Globus pallidus (tissue), 1 donor: ENCODE data around the gene UBR2.
"Not testable (repeated sequence)": the region's sequence is repeated elsewhere in the genome, so short reads cannot be mapped to it uniquely, and the experiment has no call there.

ENCODE experiments used
- DNase-seq: peaks from one replicate; pipeline ENCODE4 v3.0.0-alpha.2; 2015; ENCODE audit warnings: low spot score

Gene UBR2

DNA sequence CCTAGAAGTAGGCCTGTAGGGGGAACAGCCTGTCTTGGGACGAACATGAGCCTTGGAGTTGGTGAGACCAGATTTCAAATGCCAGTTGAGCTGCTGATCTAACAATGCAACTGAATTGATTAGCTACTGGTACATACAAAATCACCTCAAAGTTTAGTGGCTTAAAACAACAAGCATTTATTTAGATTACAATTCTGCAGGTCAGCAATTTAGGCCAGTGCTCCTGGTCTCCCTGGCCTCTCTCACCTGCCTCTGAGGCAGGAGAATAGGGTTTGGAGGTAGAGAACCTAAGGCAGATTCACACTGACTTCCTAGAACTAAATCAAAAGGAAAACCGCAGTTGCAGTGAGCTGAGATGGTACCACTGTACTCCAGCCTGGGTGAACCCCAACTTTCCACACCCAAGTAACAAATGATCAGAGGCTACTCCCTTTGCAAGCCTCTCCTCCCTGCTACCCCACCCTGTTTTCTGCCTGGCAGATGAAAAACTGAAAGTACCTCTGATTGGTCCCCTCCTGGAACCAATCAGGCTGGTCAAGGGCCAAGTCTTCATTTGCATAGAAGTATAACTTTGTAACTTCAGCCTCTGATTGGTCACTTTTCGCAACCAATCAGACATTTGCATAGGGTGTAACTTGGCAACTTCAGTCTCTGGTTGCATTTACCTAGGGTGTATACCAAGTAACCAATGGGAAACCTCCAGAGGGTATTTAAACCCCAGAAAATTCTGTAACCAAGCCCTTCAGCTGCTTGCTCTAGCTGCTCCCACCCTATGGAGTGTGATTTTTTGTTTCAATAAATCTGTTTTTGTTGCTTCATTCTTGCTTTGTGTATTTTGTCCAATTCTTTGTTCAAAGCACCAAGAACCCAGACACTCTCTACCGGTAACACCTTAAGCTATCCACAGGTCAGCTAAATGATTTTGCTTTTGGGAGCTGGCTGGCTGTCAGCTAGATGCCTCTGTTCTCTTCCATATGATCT lies 8.1 kb upstream of the UBR2 start:
- no peak for DNase-seq

DNA sequence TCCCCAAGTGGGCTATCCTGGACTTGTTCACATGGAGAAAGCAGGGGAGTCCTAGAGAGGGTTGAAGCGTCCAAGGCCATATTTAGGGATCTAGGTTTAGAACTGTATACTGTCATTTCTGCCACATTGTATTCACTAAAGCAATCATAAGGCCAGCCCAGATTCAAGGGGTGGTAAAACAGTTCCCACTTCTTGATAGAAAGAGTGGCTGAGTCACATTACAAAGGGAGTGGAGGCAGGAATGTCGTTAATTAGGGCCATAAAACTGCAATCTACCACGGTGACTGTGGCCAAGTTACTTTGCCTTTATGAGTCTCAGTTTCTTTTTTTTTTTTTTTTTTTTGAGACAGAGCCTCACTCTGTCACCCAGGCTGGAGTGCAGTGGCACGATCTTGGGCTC lies 7.4 kb upstream of the UBR2 start:
- no peak for DNase-seq

DNA sequence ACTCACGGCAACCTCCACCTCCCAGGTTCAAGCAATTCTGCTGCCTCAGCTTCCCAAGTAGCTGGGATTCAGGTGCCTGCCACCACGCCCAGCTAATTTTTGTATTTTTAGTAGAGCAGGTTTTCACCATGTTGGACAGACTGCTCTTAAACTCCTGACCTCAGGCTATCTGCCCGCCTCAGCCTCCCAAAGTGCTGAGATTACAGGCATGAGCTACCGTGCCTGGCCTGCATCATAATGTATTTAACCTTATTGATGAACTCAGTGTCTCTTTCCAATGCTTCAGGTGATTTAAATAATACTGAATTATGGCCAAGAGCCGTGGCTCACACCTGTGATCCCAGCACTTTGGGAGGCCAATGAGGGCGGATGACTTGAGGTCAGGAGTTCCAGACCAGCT lies 4.6 kb upstream of the UBR2 start:
- DNase-seq, result not testable (repeated sequence)

DNA sequence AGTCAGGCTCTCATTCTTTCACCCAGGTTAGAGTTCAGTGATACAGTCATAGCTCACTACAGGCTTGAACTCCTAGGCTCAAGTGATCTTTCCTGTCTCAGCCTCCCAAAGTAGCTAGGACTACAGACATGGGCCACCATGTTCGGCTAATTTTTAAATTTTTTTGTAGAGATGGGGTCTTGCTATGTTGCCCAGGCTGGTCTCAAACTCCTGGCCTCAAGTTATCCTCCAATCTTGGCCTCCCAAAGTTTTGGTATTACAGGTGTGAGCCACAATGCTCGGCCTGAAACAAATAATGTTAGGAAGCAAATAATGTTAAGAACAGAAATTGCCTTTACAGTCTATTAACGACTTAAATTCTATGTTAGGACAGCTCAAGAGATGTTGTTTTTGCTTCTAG lies 1.8 kb upstream of the UBR2 start:
- DNase-seq, result no peak

DNA sequence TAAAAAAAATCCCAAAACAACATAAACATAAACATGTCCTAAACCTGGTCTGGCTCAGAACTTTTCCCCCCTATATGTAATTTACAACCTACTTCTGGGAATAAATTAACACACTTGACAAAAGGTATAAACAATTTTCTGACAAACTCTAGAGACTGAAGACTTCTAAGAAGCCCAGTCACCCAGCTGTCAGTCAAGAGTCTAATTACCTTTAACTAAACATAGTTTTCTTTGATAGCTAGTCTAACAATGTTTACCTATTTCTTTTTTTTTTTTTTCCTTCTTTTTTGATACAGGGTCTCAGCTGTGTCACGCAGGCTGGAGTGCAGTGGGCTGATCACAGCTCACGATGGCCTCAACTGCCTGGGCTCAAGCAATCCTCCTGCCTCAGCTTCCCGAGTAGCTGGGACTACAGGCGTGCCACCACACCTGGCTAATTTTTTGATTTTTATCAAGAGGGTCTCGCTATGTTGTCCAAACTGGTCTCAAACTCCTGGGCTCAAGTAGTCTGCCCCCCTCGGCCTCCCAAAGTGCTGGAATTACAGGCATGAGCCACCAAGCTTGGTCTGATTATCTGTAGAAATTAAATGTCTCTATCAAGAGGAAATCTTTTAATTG lies 932 bp upstream of the UBR2 start:
- no peak for DNase-seq

DNA sequence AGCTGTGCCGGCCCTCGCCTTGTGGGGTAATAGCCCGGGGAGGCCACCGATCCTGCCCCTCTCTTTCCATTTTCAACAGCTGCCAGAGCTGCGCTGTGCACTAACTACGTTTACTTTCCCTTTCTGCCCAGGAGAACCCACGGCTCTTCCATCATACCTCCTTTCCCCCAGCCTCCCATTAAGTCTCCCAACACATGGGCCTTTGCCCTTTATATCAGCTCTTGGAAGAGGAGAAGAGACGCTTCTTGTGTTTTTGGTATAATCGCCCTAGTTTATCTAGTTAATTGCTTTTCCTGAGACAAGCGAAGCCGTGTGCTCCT lies 637 bp downstream of the UBR2 start:
- DNase-seq, result no peak

DNA sequence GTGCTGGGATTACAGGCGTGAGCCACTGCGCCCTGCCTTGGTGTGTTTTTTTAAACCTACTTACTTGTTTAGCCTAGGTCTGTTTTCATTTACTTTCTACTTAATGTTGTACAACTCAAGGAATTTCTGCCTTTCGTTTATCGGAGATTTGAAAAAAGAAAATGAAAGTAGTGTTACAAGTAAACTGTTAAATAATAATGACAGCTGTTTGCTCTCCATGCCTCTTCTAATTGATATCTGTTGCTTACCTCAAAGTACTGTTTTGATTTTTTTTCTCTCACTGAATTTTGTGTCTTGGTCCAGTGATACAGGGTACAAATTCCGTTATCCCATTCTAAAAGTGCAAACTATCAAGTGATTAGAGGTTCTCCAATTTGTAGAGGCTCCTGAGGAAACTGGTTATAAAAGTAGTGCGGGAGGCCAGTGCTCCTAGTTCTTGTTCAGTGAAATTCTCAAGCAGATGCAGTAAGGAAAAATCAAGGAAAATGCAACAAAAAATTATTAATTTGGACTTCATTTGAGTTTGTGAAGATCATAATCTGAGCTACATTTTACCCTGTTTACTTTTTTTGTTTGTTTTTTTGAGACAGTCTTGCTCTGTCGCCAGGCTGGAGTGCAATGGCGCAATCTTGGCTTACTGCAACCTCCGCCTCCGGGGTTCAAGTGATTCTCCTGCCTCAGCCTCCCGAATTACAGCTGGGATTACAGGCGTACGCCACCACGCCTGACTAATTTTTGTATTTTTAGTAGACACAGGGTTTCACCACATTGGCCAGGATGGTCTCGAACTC lies 2.2 kb downstream of the UBR2 start:
- no peak for DNase-seq

DNA sequence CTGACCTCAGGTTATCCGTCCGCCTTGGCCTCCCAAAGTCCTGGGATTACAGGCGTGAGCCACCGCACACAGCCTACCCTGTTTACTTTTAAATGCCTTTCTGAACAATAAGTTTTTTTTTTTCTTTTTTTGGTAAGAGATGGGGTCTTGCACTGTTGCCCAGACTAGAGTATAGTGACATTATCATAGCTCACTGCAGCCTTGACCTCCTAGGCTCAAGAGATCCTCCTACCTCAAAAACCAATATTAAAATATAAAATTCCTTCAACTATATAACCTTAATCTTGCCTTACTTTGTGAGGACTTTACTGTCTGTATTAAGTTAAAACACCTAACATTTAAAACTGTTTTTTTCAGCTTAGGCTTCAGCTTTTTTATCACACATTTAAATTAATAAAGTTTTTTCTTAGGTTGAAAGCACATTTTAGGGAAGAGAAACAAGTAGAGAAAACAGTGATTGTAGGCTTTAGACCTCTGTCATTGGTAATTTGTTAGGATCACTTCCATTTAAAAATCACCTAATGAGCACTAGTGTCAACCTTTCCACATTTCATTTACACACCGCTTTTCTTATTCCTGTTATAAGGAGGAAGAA lies 2.9 kb downstream of the UBR2 start:
- DNase-seq, result no peak

DNA sequence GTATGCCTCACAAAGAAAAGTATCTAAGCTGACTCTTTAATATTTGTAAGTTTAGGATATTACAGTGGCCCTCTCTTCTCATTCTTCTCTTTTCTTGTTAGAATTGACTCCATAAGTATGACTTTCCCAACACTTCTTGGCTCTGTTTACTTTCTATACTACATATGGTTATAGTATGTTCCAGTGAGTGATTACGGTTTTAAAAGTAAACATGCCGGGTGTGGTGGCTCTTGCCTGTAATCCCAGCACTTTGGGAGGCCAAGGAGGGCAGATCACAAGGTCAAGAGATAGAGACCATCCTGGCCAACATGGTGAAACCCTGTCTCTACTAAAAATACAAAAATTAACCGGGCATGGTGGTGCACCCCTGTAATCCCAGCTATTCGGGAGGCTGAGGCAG lies 3.4 kb downstream of the UBR2 start:
- DNase-seq, result not testable (repeated sequence)

DNA sequence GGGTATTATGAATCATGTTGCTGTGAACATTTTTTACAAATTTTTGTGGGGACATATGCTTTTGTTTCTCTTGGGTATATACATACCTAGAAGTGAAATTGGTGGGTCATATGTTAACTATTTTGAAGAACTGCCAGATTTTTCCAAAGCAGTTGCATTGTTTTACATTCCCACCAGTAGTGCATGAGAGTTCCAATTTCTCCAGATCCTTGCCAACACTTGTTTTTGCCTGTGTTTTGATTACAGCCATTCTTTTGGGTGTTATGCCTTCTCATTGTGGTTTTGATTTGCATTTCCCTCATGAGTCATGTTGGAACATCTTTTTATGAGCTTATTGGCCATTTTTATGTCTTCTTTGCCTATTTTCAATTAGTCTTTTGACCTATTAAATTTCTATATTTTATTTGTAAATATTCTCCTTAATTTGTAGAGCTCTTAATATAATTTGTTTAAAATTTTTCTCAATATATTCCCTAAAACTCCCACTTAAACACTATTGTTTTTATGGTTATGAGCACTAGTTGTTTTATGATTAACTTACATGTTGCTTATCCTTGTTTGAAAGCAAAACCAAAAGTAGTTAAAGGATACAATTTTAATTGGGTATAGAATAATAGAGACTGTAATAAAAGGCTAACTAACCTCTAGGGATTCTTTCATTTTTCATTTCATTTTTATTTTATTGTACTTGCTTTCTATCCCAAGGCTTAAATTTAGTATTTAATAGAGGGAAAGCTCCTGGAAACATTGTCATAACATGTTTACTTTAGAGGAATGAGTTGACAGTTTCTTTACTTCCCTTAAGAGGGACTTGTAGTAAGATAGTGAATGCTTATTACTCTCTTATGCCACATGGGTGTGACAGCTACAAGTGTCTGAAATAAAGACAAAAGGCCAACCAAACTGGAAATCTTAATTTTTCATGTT lies 5.5 kb downstream of the UBR2 start:
- DNase-seq, result no peak

DNA sequence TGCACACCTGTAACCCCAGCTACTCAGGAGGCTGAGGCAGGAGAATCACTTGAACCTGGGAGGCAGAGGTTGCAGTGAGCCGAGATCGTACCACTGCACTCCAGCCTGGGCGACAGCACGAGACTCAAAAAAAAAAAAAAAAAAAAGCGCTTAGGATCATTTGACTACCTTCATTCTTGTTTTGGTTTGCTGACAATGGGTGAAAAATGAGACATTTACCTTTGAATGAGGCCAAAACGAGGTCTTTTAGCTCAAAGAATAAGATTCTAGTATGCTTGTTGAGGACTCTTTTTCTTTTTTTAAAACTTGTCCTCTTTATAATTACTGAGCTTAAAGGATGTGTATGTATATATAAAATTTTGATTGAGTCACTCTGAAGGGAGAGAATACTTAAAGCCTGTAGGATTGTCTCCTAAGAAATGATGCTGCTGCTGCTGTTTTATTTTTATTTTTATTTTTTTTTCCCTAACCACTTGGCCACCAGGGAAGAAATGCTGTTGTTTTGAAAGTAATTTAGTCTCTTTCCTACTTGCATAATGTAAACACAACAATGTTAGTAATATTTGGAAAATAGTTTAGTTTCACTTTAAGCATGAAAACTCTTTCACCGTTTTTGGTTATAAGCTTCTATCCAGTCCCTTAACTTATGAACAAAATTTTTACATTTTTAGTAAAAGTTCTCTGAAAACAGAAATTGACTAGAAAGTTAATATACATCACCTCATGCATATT lies 7.9 kb downstream of the UBR2 start:
- DNase-seq, result no peak

DNA sequence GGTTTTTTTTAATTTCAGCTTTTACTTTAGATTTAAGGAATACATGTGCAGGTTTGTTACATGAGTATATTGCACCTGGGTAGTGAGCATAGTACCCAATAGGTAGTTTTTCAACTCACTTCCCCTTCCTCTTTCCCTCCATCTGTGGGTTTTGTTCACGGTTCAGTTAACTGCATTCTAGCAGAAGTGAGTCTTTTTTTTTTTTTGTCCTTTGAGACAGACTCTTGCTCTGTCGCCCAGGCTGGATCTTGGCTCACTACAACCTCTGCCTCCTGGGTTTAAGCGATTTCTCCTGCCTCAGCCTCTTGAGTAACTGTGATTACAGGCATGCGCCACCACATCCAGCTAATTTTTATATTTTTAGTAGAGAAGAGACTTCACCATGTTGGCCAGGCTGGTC lies 8.7 kb downstream of the UBR2 start:
- no peak for DNase-seq

DNA sequence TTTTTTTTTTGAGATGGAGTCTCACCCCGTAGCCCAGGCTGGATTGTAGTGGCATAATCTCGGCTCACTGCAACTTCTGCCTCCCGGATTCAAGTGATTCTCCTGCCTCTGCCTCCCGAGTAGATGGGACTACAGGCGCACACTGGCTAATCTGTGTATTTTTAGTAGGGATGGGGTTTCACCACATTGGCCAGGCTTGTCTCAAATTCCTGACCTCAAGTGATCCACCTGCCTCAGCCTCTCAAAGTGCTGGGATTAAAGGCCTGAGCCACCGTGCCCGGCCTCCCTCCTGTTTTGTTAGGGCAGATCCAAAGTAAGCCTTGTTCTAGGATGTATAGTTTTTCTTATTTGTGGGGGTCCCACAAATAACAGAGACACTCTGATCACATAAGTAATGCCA lies 12.7 kb downstream of the UBR2 start:
- not testable (repeated sequence) for DNase-seq

DNA sequence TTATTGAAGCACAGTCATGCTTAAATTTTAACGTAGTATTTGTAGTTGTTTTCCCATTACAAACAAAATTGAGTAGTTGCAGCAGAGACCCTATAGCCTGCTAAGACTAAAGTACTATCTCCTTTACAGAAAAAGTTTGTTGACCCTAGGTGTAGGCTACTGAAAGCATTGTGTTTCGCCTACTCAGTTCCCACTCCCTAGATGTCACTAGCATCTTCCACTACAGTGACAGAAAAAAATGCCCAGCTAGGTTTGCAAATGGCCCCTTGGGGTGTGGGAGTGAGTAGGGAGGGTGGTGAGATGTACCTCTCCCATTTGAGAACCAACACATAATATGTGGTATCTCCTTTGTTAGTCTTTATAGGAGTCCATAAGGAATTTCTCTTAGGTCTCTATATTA lies 34.5 kb downstream of the UBR2 start:
- DNase-seq, result no peak

DNA sequence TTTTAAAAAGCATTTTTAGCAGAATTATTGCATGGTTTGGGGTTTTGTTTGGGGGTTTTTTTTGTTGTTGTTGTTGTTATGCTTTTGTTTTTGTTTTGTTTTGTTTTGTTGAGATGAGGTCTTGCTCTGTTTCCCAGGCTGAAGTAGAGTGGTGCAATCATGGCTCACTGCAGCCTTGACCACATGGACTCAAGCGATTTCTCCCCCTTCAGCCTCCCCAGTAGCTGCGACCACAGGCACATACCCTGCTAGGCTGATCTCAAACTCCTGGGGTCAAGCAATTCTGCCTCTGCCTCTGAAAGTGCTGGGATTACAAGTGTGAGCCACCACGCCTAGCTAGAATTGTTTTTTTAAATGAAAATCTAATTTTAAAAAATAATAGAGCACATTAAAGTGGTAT lies 35.7 kb downstream of the UBR2 start:
- DNase-seq, result no peak

DNA sequence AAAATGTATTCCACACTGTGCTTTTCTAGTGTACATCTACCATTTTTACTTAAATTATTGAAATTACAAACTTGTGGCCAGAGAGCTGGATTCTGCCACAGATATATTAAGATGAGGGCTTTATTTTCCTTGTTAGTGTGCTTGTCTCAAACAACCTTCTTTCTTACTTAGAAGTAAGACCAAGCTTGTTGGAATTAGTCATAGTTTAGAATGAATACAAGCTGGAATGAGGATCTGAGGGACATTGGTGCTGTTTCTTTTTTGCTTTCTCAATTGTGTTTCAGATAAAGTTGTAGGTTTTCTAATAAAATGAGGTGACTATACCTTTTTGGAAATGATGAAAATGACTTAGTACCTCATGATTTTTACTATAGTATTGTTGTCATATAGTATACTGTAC lies 40.3 kb downstream of the UBR2 start:
- DNase-seq, result no peak

DNA sequence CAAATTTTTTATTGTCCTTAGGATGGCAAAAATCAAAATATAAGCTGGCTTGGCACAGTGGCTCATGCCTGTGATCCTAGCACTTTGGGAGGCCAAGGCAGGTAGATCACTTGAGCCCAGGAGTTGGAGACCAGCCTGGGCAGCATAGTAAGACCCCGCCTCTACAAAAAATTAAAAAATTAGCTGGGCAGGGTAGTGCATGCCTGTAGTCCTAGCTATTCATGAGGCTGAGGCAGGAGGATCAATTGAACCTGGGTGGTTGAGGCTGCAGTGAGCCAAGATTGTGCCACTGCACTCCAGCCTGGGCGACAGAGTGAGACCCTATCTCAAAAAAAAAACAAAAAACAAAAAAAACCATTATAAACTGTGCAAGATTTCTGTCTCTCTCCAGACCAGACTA lies 40.9 kb downstream of the UBR2 start:
- DNase-seq, result not testable (repeated sequence)

DNA sequence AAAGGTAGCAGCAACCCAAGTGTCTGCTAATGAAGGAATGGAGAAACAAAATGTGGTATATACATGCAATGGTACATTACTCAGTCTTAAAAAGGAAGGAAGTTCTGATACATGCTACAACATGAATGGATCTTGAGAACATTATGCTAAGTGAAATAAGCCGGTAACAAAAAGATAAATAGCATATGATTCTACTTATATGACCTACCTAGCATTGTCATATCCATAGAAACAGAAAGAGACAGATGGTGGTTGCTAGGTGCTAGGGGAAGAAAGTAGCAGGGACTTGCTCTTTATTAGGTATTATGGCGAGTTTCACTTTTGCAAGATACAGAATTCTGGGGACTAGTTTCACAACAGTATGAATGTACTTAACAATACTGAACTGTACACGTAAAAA lies 46.6 kb downstream of the UBR2 start:
- no peak for DNase-seq

DNA sequence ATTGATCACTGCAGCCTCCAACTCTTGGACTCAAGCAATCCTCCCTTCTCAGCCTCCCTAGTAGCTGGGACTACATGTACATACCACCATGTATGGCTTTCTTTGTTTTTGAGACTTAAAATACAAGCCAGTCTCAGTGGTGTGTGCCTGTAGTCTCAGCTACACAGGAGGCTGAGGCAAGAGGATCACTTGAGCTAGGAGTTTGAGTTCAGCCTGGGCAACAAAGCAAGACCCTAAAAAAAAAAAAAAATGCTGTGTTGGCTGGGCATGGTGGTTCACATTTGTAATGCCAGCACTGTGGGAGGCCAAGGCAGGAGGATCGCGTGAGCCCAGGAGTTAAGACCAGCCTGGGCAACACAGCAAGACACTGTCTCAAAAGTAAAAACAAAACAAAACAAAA lies 51.7 kb downstream of the UBR2 start:
- DNase-seq, result no peak

DNA sequence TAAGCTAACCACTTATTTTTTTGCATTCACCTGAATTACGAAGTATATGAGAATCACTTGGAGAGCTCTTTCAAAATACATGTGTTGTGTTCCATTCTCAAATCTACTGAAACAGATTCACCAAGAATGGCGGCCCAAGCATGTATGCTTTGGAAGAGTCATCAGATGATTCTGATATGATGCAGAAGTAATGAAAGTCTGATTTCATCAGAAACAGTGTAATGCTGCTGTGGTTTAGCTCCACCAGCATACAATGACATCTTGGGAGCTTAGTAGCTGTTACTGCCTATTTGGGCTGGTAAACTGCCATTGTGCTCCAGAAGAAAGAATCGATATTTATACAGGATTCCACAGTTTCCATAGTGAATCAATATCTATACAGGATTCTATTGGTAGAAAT lies 52.9 kb downstream of the UBR2 start:
- DNase-seq, result no peak

DNA sequence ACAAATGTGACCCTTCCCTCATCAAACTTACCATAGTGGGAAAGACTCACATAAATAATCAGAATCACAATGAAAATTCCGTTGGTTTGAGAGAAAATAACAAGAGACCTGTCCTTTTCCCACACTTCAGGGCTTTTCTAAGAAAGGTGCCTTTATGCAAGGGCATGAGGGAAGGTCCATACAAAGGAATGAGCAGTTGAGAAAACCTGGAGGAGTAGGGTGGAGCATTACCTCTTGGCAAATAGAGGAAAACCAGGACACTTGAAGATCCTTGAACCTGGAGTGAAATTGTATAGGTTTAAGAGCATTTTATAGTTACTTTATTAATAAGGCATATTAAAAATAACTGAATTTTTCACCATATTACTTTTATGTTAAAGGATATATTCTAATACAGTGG lies 54.3 kb downstream of the UBR2 start:
- DNase-seq, result no peak
